ENCODE results near the gene ST7. TPM values are rescaled to one million over a fixed set of nuclear protein-coding genes. Genes with fewer than 3 reads are reported as not detected.

The ST7 gene
- total and polyA plus RNA-seq, 2 donors (not counting 1 experiment from before 2014, with no cell fraction given): 2.3 to 4.6 TPM

- no peak overlapping the region for H3K4me2 ChIP-seq (replicated peaks; ENCODE audit: low read depth, low read length, poor library complexity, severe bottlenecking)
- Mint-ChIP-seq H3K27me3 (no peaks in the 10 kb centered on the region), H3K4me3 (no peak overlapping the region), H3K27ac (no peak overlapping the region), H3K9me3 (ENCODE audit: insufficient read depth) (no peaks in the 10 kb centered on the region), H3K4me1 (peaks cover 5% of the 10 kb centered on the region)
- H3K9me3 ChIP-seq (ENCODE audit: control extremely low read depth in 1 of 3, control insufficient read depth in 2 of 3, insufficient read depth in 1 of 3, low read length in 2 of 3): no peaks in the 10 kb centered on the region
- no CpG with 5 or more reads among the region's 3 CpGs for WGBS (ENCODE audit: insufficient coverage)
- no peak overlapping the region for H3K4me3 ChIP-seq (ENCODE audit: control extremely low read depth in 1 of 5, extremely low read depth in 1 of 5, insufficient read depth in 1 of 5, low read depth in 2 of 5, low read length in 4 of 5)
- H3K27ac ChIP-seq (ENCODE audit: low read length in 2 of 2): no peak overlapping the region
- H3K9ac ChIP-seq (ENCODE audit: low read length): no peak overlapping the region
- H2AFZ ChIP-seq (ENCODE audit: insufficient read depth, low read depth, low read length, poor library complexity, severe bottlenecking): no peak overlapping the region
- TF ChIP-seq CTCF (IDR thresholded peaks at IDR 0.05): no peak
- TF ChIP-seq EZH2 (IDR thresholded peaks at IDR 0.05; ENCODE audit: borderline replicate concordance, insufficient read depth, low read depth, low read length, poor library complexity, severe bottlenecking): no peak
- DNase-seq (no peak), ATAC-seq (ENCODE audit: low read depth) (no peak)
- H4K20me1 ChIP-seq (ENCODE audit: control insufficient read depth, insufficient read depth, low read length, poor library complexity, severe bottlenecking): no peaks in the 10 kb centered on the region
- no peaks in the 10 kb centered on the region for H3K36me3 ChIP-seq (replicated peaks in 1 of 2; ENCODE audit: control extremely low read depth in 1 of 2, control insufficient read depth in 1 of 2, extremely low read depth in 1 of 2, insufficient read depth in 2 of 2, low read length in 1 of 2)
- intact Hi-C loops (cut with micrococcal nuclease): no loop called here
- POLR2A ChIA-PET: no interaction called here
- CTCF ChIA-PET: no interaction called here
- H3K4me1 ChIP-seq (ENCODE audit: control insufficient read depth in 2 of 2, insufficient read depth in 2 of 2, low read length in 2 of 2): no peaks in the 10 kb centered on the region
- H3K79me2 ChIP-seq (ENCODE audit: control insufficient read depth, insufficient read depth, low read length): no peaks in the 10 kb centered on the region
- no peaks in the 10 kb centered on the region for H3K27me3 ChIP-seq (replicated peaks in 1 of 4; ENCODE audit: control extremely low read depth in 1 of 4, control insufficient read depth in 3 of 4, insufficient read depth in 4 of 4, low read length in 3 of 4)
Observed at GRCh38 chr7:117137868-117138267, 184.6 kb downstream of the ST7 start.

GRCh38 chr7:117138495-117138894 is 185.2 kb downstream of the ST7 start:
- Mint-ChIP-seq H3K4me1 (peaks cover 5% of the 10 kb centered on the region), H3K4me3 (no peak overlapping the region), H3K27me3 (no peaks in the 10 kb centered on the region), H3K27ac (no peak overlapping the region), H3K9me3 (ENCODE audit: insufficient read depth) (no peaks in the 10 kb centered on the region)
- Histone ChIP-seq H3K9me3 (ENCODE audit: control extremely low read depth in 1 of 3, control insufficient read depth in 2 of 3, insufficient read depth in 1 of 3, low read length in 2 of 3) (no peaks in the 10 kb centered on the region), H4K20me1 (ENCODE audit: control insufficient read depth, insufficient read depth, low read length, poor library complexity, severe bottlenecking) (no peaks in the 10 kb centered on the region), H3K27ac (ENCODE audit: low read length in 2 of 2) (no peak overlapping the region), H2AFZ (ENCODE audit: insufficient read depth, low read depth, low read length, poor library complexity, severe bottlenecking) (no peak overlapping the region), H3K27me3 (replicated peaks in 1 of 4; ENCODE audit: control extremely low read depth in 1 of 4, control insufficient read depth in 3 of 4, insufficient read depth in 4 of 4, low read length in 3 of 4) (no peaks in the 10 kb centered on the region), H3K4me1 (ENCODE audit: control insufficient read depth in 2 of 2, insufficient read depth in 2 of 2, low read length in 2 of 2) (no peaks in the 10 kb centered on the region), H3K4me3 (ENCODE audit: control extremely low read depth in 1 of 5, extremely low read depth in 1 of 5, insufficient read depth in 1 of 5, low read depth in 2 of 5, low read length in 4 of 5) (no peak overlapping the region), H3K36me3 (replicated peaks in 1 of 2; ENCODE audit: control extremely low read depth in 1 of 2, control insufficient read depth in 1 of 2, extremely low read depth in 1 of 2, insufficient read depth in 2 of 2, low read length in 1 of 2) (no peaks in the 10 kb centered on the region), H3K79me2 (ENCODE audit: control insufficient read depth, insufficient read depth, low read length) (no peaks in the 10 kb centered on the region), H3K4me2 (replicated peaks; ENCODE audit: low read depth, low read length, poor library complexity, severe bottlenecking) (no peak overlapping the region), H3K9ac (ENCODE audit: low read length) (no peak overlapping the region)
- POLR2A ChIA-PET: no interaction called here
- intact Hi-C loops (cut with micrococcal nuclease): no loop called here
- CTCF ChIA-PET: interaction anchor here (2.1 kb wide), 1 partner anchor 11 kb away, joined by 7 read pairs; no protein-coding TSS in a partner anchor
- DNase-seq (no peak), ATAC-seq (ENCODE audit: low read depth) (no peak)
- TF ChIP-seq CTCF (IDR thresholded peaks at IDR 0.05) (no peak), EZH2 (IDR thresholded peaks at IDR 0.05; ENCODE audit: borderline replicate concordance, insufficient read depth, low read depth, low read length, poor library complexity, severe bottlenecking) (no peak)
- WGBS (ENCODE audit: insufficient coverage): 100% methylated on average over 1 of the region's 3 CpGs
